AG04450 (cell line): ENCODE measurements around the gene GLRA2. TPM values are rescaled to one million over a fixed set of nuclear protein-coding genes. Genes with fewer than 3 reads are reported as not detected.

ENCODE experiments used
- CTCF ChIA-PET: fragments of 300-600, 350-600 bp; formaldehyde crosslinking; extraction: SDS; loops from one replicate; lab custom pipeline; 2022; ENCODE audit warnings: antibody characterized with exemption, inconsistent platforms; lab: Charles Lee
- POLR2A ChIA-PET: fragments of 350-600 bp; formaldehyde crosslinking; extraction: SDS; loops from one replicate; lab custom pipeline; 2021; ENCODE audit warnings: antibody characterized with exemption, inconsistent platforms; lab: Yijun Ruan, JAX
- DNase-seq: peaks from one replicate; pipeline ENCODE4 v3.0.0-alpha.2; 2011; ENCODE audit warnings: low read depth, low spot score
- H3K27ac ChIP-seq: one replicate; pipeline ENCODE4 v1.5.1; 2012; ENCODE audit warnings: low read depth, low read length, control low read depth
- H3K27me3 ChIP-seq: one replicate; pipeline ENCODE4 v1.6.0; 2012; ENCODE audit warnings: low read length; ENCODE audit not compliant: control insufficient read depth, insufficient read depth
- H3K4me3 ChIP-seq: 2 replicates; pipeline ENCODE4 v1.5.1; 2011; ENCODE audit warnings: mild to moderate bottlenecking, low read depth, low read length, control low read depth
- H3K9me3 ChIP-seq: 2 replicates; pipeline ENCODE4 v1.5.1; 2012; ENCODE audit warnings: low read length; ENCODE audit not compliant: control insufficient read depth, insufficient read depth
- polyA plus RNA-seq: library from polyadenylated mRNA; depleted of rRNA; stranded (reverse); fragments of >200 nt; gene quantifications from 2 replicates; pipeline ENCODE4 v1.2.3, GENCODE V29; 2011
- TF ChIP-seq, protein P1 (sequence below): IDR thresholded peaks from 2 replicates; pipeline ENCODE4 v1.5.1; 2011; ENCODE audit warnings: low read depth, low read length, control low read depth, inconsistent platforms

Gene GLRA2
- polyA plus RNA-seq, 1 experiment: not detected

DNA sequence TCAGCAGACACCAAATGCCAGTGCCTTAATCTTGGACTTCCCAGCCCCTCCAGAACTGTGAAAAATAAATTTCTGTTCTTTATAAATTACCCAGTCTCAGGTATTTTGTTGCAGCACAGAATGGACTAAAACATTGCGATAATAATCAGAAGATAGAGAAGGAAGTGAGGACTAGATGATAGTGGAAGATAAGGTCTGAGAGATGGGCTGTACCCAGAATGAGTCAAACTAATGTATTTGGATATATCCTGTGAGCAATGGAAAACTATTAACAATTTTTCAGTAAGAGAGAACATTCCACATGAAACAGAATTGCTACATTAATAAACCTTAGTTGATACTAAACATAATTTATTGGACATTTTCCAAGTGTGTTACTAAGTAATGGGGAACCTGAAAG is 250.2 kb downstream of the GLRA2 start:
- H3K27me3 ChIP-seq: no peaks in the 10 kb centered on the region
- no peaks in the 10 kb centered on the region for H3K9me3 ChIP-seq
- CTCF ChIA-PET: interaction anchor here (0.6 kb wide), 1 partner anchor 15 kb away, joined by 4 read pairs; no protein-coding TSS in a partner anchor
- POLR2A ChIA-PET: no interaction called here
- H3K27ac ChIP-seq: no peak overlapping the region
- TF ChIP-seq, protein P1, sequence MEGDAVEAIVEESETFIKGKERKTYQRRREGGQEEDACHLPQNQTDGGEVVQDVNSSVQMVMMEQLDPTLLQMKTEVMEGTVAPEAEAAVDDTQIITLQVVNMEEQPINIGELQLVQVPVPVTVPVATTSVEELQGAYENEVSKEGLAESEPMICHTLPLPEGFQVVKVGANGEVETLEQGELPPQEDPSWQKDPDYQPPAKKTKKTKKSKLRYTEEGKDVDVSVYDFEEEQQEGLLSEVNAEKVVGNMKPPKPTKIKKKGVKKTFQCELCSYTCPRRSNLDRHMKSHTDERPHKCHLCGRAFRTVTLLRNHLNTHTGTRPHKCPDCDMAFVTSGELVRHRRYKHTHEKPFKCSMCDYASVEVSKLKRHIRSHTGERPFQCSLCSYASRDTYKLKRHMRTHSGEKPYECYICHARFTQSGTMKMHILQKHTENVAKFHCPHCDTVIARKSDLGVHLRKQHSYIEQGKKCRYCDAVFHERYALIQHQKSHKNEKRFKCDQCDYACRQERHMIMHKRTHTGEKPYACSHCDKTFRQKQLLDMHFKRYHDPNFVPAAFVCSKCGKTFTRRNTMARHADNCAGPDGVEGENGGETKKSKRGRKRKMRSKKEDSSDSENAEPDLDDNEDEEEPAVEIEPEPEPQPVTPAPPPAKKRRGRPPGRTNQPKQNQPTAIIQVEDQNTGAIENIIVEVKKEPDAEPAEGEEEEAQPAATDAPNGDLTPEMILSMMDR: no peak
- no peak overlapping the region for H3K4me3 ChIP-seq
- DNase-seq: no peak
